ENCODE measurements around the gene ENO1. TPM values are rescaled to one million over a fixed set of nuclear protein-coding genes. Genes with fewer than 3 reads are reported as not detected.
A peak's percentile ranks its signal among the peaks of the same experiment; 100 is the strongest.

The ENO1 gene
- total and polyA plus RNA-seq, 10 of the 15 experiments (the other 5 are each of a cell fraction or from before 2014, with no cell fraction given) = 1,850 to 4,219 (median 2,331) TPM

- DNase-seq (ENCODE audit: low read depth, low spot score) (no peak), FAIRE-seq (no peak), ATAC-seq (no peak)
- 85% methylated on average over 18 of the region's 18 CpGs for WGBS (ENCODE audit: insufficient coverage, insufficient replicate concordance, low lambda C conversion rate, missing lambda C conversion rate)
- Histone ChIP-seq H3K4me2 (ENCODE audit: control insufficient read depth, insufficient read depth) (peak overlapping the region; percentile 48), H2AFZ (ENCODE audit: control insufficient read depth, low read depth, low read length) (no peak overlapping the region), H4K20me1 (ENCODE audit: control insufficient read depth, insufficient read depth) (peaks cover 55% of the 10 kb centered on the region), H3K27me3 (replicated peaks in 1 of 2; ENCODE audit: control insufficient read depth in 2 of 2, insufficient read depth in 2 of 2, low read length in 1 of 2) (no peaks in the 10 kb centered on the region), H3K9ac (ENCODE audit: control insufficient read depth, insufficient read depth, low read length) (no peak overlapping the region), H3K27ac (ENCODE audit: control insufficient read depth, insufficient read depth) (no peak overlapping the region), H3K79me2 (ENCODE audit: control insufficient read depth, insufficient read depth, low read length) (peaks cover 86% of the 10 kb centered on the region), H3K9me3 (replicated peaks; ENCODE audit: control insufficient read depth, insufficient read depth, low read length) (no peaks in the 10 kb centered on the region), H3K4me1 (ENCODE audit: control insufficient read depth, insufficient read depth, low read length) (peaks cover 17% of the 10 kb centered on the region), H3K4me3 (peak overlapping the region; percentile 89; the same call in 1 of the 2 replicates), H3K36me3 (ENCODE audit: control insufficient read depth in 2 of 2, insufficient read depth in 2 of 2, low read length in 1 of 2) (peaks cover 57 to 71% of the 10 kb centered on the region in 2 experiments)
- BruUV-seq (replicated peaks) = TSS peak; percentile 0
- ChIA-PET RAD21 (ENCODE audit: unreplicated experiment) (no interaction called here), CTCF (interaction anchor here (1.8 to 2.0 kb wide), 2 partner anchors 9 to 12 kb away, joined by 8 read pairs; no protein-coding TSS in a partner anchor), SMC1A (ENCODE audit: uncharacterized antibody, unreplicated experiment) (interaction anchor here (1.0 kb wide), 1 partner anchor 12 kb away, joined by 4 read pairs; no protein-coding TSS in a partner anchor), POLR2A (interaction anchor here (0.5 kb wide), 1 partner anchor 9 kb away, joined by 3 read pairs; no protein-coding TSS in a partner anchor)
- intact Hi-C loops (cut with micrococcal nuclease; ENCODE audit: unreplicated experiment) (no loop called here), in situ Hi-C loops (cut with MboI) (no loop called here)
- no peak for TF ChIP-seq PAX5 (IDR thresholded peaks at IDR 0.05; ENCODE audit: borderline replicate concordance, low read depth, low read length)
- no peak for TF ChIP-seq ZNF207 (IDR thresholded peaks at IDR 0.05; ENCODE audit: borderline replicate concordance)
- 0 out of 2 replicates have a peak, but pooled peaks have one; percentile 30 for TF ChIP-seq BACH1 (IDR thresholded peaks at IDR 0.05; ENCODE audit: borderline replicate concordance)
- TF ChIP-seq USF2 (IDR thresholded peaks at IDR 0.05; ENCODE audit: borderline replicate concordance, low read depth, low read length) = no peak
- no peak for TF ChIP-seq CHD4 (IDR thresholded peaks at IDR 0.05)
- no peak for TF ChIP-seq RAD51 (IDR thresholded peaks at IDR 0.05)
- TF ChIP-seq POLR2A (IDR thresholded peaks at IDR 0.05; ENCODE audit: low read depth, low read length) = peak; percentile 52
- peak; percentile 64 for TF ChIP-seq POLR2AphosphoS5 (IDR thresholded peaks at IDR 0.05; ENCODE audit: low read length)
- TF ChIP-seq NRF1 (conservative IDR thresholded peaks at IDR 0.05; ENCODE audit: low read depth, low read length) = no peak
- no peak for TF ChIP-seq TBL1XR1 (IDR thresholded peaks at IDR 0.05; ENCODE audit: low read depth, low read length)
- no peak for TF ChIP-seq E2F8 (IDR thresholded peaks at IDR 0.05; ENCODE audit: low read depth, partially characterized antibody)
Observed at GRCh38 chr1:8870616-8871538, 7.6 kb downstream of the ENO1 start.

Measured in GM12878 (cell line).